ENCODE data around the gene NELFA.

NELFA gene

DNA sequence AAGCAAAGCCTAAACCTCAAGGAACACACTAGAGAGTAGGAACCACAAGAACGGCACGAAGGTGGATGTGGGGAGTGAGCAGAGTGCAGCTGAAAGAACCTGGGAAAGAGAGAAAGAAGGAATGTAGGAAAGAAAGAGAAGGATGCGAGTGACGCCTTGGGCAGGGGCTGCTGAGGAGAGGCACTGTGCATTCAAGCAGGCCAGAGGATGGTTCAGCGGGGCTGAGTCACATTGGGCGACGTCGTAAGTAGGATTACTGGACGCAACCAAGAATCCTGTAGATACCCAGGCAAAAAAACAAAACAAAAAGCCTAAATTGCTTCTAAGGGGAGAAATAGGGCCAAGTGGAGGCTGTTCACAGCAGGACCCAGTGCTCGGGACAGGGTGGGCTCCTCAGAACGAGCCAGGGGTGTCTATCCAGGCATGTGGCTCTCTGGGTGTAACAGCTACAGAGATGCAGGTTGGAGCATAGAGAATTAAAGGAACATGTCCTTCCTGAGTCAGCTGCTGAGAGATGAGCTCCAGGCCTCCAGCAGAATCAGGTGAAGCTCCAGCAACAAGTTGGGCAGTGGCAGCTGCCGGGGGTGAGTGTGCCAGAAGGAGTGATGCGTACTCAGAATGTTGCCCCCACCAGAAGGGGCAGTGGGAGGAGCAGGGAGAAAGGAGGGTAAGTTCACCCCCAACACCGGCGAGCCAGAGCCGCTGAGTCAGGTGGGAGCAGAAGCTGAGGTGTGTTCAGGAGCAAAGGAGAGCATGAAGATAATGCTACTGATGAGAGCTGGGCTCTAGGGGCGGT lies 38.6 kb downstream of the NELFA start:
- no peaks in the 10 kb centered on the region for H3K4me1 ChIP-seq (ENCODE audit: insufficient read depth, poor library complexity, severe bottlenecking)
- H3K4me3 ChIP-seq (ENCODE audit: severe bottlenecking), result no peak overlapping the region
- ATAC-seq (ENCODE audit: low read depth) (no peak; the same call in 2 of the 3 replicates), DNase-seq (ENCODE audit: low spot score) (peak; percentile 29)
- no peak overlapping the region for H3K27ac ChIP-seq (ENCODE audit: poor library complexity, severe bottlenecking)
- H3K36me3 ChIP-seq (ENCODE audit: low read depth), result peaks cover 89% of the 10 kb centered on the region
- H3K27me3 ChIP-seq (ENCODE audit: insufficient read depth, poor library complexity, severe bottlenecking), result no peaks in the 10 kb centered on the region
- no peaks in the 10 kb centered on the region for H3K9me3 ChIP-seq (ENCODE audit: severe bottlenecking)
- TF ChIP-seq, protein P1, sequence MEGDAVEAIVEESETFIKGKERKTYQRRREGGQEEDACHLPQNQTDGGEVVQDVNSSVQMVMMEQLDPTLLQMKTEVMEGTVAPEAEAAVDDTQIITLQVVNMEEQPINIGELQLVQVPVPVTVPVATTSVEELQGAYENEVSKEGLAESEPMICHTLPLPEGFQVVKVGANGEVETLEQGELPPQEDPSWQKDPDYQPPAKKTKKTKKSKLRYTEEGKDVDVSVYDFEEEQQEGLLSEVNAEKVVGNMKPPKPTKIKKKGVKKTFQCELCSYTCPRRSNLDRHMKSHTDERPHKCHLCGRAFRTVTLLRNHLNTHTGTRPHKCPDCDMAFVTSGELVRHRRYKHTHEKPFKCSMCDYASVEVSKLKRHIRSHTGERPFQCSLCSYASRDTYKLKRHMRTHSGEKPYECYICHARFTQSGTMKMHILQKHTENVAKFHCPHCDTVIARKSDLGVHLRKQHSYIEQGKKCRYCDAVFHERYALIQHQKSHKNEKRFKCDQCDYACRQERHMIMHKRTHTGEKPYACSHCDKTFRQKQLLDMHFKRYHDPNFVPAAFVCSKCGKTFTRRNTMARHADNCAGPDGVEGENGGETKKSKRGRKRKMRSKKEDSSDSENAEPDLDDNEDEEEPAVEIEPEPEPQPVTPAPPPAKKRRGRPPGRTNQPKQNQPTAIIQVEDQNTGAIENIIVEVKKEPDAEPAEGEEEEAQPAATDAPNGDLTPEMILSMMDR (IDR thresholded peaks at IDR 0.05; ENCODE audit: poor library complexity, severe bottlenecking), result no peak

DNA sequence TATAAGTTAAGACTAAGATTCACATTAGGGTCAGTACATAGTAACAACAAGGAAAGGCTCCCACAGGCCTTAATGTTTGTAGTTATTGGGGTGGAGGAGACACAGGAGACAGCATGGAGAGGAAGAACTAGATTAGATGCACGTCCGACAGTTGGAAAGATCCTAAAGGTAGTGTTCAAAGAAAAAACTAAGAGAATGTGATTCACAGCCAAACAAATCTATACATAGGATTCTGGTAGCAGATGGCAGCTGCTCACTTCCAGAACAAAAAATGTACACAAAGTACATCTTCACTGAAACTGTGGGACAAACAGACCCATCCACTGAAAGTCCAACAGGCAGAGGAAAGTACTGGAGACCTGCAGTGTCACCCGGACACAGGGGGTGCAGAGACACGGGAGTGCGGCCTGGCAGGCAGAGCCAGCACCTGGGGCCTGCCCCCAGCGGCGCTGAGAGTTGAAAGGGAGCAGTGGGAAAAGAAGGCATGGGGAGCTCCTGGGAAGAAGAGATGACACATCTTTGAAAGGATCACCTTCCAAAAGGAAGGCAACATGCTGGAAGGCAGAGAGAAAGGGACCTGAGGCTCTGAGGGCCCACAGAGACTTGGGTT lies 40.0 kb downstream of the NELFA start:
- no peak overlapping the region for H3K27ac ChIP-seq (ENCODE audit: poor library complexity, severe bottlenecking)
- H3K9me3 ChIP-seq (ENCODE audit: severe bottlenecking), result no peaks in the 10 kb centered on the region
- TF ChIP-seq, protein P1 (IDR thresholded peaks at IDR 0.05; ENCODE audit: poor library complexity, severe bottlenecking), result no peak
- peaks cover 89% of the 10 kb centered on the region for H3K36me3 ChIP-seq (ENCODE audit: low read depth)
- ATAC-seq (ENCODE audit: low read depth), result no peak
- H3K4me1 ChIP-seq (ENCODE audit: insufficient read depth, poor library complexity, severe bottlenecking), result no peaks in the 10 kb centered on the region
- DNase-seq (ENCODE audit: low spot score), result no peak
- no peaks in the 10 kb centered on the region for H3K27me3 ChIP-seq (ENCODE audit: insufficient read depth, poor library complexity, severe bottlenecking)
- H3K4me3 ChIP-seq (ENCODE audit: severe bottlenecking), result no peak overlapping the region

DNA sequence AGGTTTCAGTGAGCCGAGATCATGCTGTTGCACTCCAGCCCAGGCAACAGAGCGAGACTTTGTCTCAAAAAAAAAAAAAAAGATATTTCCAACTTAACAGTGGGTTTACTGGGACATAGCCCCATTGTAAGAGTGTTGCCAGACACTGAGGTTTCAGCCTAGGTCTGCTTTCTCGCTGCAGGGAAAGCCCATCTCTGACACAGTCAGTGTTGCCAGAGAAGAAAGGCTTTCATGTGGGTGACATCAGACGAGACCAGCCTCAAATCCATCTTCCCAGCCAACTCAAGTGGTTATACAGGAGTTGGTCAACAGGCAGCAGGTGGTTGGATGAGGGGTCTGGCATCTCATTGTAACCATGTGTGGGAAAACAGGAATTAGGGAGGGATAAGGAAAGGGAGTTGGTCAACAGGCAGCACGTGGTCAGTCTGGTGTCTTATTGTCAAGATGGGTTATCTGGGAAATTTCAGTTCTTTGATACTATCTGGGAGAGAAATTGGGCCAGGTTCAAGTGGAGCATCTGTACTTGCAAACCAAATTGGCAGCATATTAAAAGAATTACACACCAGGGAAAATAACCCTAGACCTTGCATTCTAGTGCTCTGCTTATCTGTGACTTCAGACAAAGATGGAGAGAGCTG lies 41.1 kb downstream of the NELFA start:
- Histone ChIP-seq H3K4me3 (ENCODE audit: severe bottlenecking) (no peak overlapping the region), H3K27ac (ENCODE audit: poor library complexity, severe bottlenecking) (no peak overlapping the region), H3K36me3 (ENCODE audit: low read depth) (peaks cover 90% of the 10 kb centered on the region), H3K9me3 (ENCODE audit: severe bottlenecking) (no peaks in the 10 kb centered on the region), H3K27me3 (ENCODE audit: insufficient read depth, poor library complexity, severe bottlenecking) (no peaks in the 10 kb centered on the region), H3K4me1 (ENCODE audit: insufficient read depth, poor library complexity, severe bottlenecking) (no peaks in the 10 kb centered on the region)
- no peak for DNase-seq (ENCODE audit: low spot score)
- TF ChIP-seq, protein P1 (IDR thresholded peaks at IDR 0.05; ENCODE audit: poor library complexity, severe bottlenecking), result no peak
- ATAC-seq (ENCODE audit: low read depth), result no peak

DNA sequence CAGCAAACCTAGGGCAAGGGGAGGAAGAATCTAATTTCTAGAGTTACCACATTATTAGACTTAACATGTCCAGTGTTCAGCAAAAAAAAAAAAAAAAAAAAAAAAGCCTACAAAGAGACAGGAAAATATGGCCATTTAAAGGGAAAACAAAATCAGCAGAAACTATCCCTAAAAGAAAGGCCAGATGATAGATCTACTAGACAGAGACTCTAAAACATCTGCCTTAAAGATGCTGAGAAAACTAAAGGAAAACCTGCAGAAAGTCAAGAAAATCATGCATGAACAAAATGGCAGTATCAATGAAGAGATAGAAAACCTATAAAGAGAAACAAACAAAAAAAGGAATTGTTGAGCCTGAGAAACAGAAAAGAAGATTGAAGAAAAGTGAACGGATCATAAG lies 43.8 kb downstream of the NELFA start:
- Histone ChIP-seq H3K27me3 (ENCODE audit: insufficient read depth, poor library complexity, severe bottlenecking) (no peaks in the 10 kb centered on the region), H3K4me1 (ENCODE audit: insufficient read depth, poor library complexity, severe bottlenecking) (no peaks in the 10 kb centered on the region), H3K4me3 (ENCODE audit: severe bottlenecking) (no peak overlapping the region), H3K9me3 (ENCODE audit: severe bottlenecking) (no peaks in the 10 kb centered on the region), H3K27ac (ENCODE audit: poor library complexity, severe bottlenecking) (no peak overlapping the region), H3K36me3 (ENCODE audit: low read depth) (peaks cover 90% of the 10 kb centered on the region)
- TF ChIP-seq, protein P1 (IDR thresholded peaks at IDR 0.05; ENCODE audit: poor library complexity, severe bottlenecking), result no peak
- ATAC-seq (ENCODE audit: low read depth), result no peak
- DNase-seq (ENCODE audit: low spot score), result no peak
